Spleen (tissue), 7 donors: ENCODE results near the gene FARP1.

Source experiments
- POLR2A ChIP-seq, 3 donors: fragments of 450-650 bp; IDR thresholded peaks; one replicate each; pipeline ENCODE4 v1.5.1; 2017; ENCODE audit warnings: antibody characterized with exemption in 3 of 3, mild to moderate bottlenecking in 1 of 3
- POLR2AphosphoS5 ChIP-seq, 3 donors: sonication (generic); formaldehyde crosslinking; IDR thresholded peaks; one replicate each; pipeline ENCODE4 v1.5.1; 2017; ENCODE audit warnings: antibody characterized with exemption in 3 of 3
- TF ChIP-seq, protein P1 (sequence below), 11 experiments: fragments of 200-600 bp in 7 of 11; fragments of 450-650 bp in 4 of 11; sonication (generic) in 4 of 11; IDR thresholded peaks in 8 of 11; conservative IDR thresholded peaks in 3 of 11; 1 replicate in 7 of 11; 2 replicates in 4 of 11; pipeline versions ENCODE4 v1.4.0 to v1.8.0; 2016 to 2021; ENCODE audit warnings: antibody characterized with exemption in 11 of 11, inconsistent platforms in 4 of 11, mild to moderate bottlenecking in 1 of 11
- donor health status: DM: no; HTN: no; CAD: no; lungs with moderate emphysema.
- donor health status: DM: no; HTN: no; CAD: no.
- donor health status: DM: no; HTN: no; CAD: no.

DNA sequence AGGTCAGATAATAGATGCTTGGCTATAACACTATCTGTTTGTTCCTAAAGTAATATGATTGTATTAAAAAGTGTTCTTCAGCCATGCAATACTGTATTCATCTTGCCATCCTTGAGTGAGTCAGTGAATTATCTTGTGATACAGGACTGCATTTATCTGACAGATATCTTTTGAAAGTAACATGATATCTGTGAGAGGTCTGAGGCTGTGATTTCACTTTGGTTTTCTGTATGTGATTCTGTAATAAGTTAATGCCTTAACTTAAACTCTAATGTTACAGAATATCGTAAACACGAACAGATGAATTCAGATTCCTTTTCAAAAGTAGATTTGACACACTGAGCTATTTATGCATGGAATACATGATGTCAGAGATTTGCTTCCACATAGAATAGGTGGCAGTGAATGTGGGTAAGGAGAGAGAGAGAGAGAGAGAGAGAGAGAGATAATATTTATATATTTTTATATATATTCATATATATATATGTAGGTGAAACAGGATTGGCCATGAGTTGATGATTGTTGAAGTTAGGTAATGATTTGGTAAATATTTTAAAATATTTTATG, 132.1 kb downstream of the FARP1 start:
- no peak for TF ChIP-seq POLR2AphosphoS5 (IDR thresholded peaks at IDR 0.05)
- no peak for TF ChIP-seq POLR2A (IDR thresholded peaks at IDR 0.05)
- TF ChIP-seq, protein P1, sequence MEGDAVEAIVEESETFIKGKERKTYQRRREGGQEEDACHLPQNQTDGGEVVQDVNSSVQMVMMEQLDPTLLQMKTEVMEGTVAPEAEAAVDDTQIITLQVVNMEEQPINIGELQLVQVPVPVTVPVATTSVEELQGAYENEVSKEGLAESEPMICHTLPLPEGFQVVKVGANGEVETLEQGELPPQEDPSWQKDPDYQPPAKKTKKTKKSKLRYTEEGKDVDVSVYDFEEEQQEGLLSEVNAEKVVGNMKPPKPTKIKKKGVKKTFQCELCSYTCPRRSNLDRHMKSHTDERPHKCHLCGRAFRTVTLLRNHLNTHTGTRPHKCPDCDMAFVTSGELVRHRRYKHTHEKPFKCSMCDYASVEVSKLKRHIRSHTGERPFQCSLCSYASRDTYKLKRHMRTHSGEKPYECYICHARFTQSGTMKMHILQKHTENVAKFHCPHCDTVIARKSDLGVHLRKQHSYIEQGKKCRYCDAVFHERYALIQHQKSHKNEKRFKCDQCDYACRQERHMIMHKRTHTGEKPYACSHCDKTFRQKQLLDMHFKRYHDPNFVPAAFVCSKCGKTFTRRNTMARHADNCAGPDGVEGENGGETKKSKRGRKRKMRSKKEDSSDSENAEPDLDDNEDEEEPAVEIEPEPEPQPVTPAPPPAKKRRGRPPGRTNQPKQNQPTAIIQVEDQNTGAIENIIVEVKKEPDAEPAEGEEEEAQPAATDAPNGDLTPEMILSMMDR (IDR thresholded peaks at IDR 0.05 in 8 of 11, conservative IDR thresholded peaks at IDR 0.05 in 3 of 11): no peak
